Stimulated activated CD4-positive, alpha-beta T cell treated with anti-CD3 and anti-CD28 coated beads, Interleukin-1b, Interleukin-23, amount 100 ng/mL, for 4 hours (primary cell): ENCODE data around the gene LRRC63.
"Not testable (repeated sequence)": the region's sequence is repeated elsewhere in the genome, so short reads cannot be mapped to it uniquely, and the experiment has no call there.

Experiments
- DNase-seq, 2 donors: peaks; one replicate each; pipeline ENCODE4 v3.0.0-alpha.2; 2020; ENCODE audit warnings: low read depth in 2 of 2

Gene LRRC63

DNA sequence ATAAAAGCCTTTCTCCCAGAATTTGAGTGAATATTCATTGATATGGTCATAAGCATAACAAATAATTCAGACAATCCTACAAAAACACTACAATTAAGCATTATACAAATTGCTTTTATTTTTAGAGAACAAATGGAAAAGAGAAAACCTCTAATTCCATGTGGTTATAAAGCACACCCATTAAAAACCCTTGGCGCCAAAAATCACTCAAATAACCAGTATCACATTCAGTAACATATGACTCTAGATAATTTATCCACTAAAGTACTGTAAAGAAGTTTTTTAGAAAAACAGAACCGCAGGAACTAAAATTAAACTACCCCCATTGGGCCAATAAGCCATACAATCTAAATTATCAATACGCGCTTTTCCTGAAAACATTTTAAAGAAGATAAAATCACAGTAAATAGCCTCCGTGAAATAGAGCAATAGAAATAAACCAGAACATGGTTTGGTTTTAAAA is 30.3 kb upstream of the LRRC63 start:
- no peak for DNase-seq

DNA sequence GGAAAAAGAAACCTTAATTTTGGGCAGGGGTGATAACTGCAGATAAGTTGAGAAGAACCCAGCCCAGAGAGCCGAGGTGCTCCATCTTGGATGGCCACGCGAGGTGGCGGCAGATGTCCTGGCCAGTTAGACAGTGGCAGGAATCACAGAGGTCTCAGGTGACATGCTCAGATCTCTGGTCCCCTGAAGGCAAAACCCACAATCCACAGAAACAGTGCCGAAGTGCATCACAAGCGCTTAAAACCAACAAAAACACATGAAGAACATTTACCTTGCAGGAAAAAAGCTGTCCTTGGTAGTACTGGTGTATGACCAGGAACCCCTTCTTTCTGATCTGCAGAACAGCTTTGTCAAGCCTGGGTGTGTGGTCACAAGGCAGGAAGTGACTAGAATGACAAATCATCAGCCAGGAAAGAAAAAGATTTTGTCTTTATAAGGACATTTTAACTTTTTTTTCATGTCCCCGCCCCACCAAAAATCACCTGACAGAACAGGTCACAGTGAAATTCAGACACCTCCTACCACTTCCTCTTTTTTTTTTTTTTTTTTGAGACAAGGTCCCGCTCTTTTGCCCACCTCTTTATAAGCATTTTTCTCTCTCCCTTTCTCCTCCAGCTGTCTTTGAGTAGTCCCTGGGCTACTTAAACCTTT is 29.8 kb upstream of the LRRC63 start, which contains the start of gene LCP1:
TSS of gene LCP1 (minus strand) at position 338 of the 651 bp plus-strand sequence. CDS start 22,515 bp downstream, outside the sequence.
- peak; percentile 34 to 68 for DNase-seq

DNA sequence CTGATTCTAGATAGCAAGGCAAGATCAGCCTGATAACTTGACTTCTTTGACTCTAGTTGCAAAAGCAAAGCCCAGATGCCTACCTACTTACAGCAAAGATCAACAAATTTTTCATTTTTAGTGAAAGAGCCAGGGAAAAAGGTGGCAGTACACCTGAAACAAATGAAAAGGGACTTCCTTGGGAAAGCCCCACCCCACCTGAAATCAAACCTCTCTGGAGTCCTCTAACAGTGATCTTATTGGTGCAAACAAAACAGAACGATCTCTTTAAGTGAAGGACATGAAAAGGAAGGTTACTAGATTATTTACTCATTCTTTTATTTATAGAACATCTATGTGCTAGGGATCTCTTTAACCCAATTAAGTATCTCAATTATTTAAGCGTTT is 29.2 kb upstream of the LRRC63 start:
- DNase-seq = no peak

DNA sequence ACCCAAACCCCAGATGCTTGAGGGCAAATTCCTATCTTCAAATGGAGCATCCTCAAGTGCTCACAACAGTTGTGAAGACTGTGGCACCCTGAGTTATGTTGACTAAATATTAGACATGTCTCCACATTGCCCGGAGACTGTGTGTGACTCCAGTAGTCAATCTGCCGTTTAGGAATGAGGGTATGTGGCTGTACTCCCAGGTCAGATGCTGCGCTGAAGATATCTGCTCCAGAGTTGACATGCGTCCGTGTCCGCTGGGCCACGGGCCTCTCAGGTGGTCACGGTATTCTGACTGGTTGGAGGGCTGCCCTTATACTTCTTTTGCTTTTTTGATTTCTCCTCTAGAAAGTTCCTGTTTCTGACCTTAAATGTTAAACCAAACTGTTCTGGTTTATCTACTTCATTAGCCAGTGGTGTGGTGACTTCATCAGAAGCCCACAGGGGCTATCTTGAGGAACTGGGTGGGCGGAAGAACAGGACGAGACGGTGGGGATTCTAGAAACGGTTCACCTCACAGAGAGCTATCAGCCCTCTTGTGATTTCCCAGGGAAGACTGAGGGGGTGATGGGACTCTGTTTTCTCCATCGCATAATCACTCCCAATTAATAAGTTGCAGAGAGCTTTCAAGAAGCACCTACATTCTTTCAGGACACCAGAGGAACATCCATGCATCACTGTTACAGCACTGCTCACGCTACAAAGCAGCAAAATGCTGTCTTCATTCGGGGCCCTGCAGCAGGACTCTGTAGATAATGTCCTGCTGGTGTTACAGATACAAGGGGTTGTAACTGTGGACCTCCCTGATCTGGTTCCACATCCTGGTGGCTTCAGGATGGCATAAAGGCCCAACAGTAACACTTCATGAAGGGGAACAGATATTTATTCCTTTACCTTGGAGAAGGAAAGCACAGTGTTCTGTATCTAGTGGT is 28.4 kb upstream of the LRRC63 start:
- no peak for DNase-seq

DNA sequence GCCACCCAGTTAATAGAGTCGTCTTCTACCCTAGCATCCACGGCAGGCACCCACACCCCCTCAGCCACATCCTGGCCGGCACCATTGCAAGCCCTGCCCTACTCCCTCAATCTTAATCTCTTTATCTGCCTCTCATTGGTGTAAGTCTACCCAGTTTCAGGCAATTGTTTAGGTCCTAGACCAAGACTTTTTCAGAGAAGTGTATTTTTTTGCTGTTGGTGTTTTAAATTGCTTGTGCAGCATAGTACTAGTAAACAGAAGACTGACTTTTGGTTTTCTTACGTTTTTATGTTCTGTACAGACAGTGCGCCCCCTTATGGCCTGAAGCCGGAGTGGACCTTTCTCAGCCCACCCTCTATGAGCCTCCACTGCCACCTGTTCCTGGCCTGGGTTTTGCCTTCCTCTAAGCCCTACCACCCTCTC is 27.4 kb upstream of the LRRC63 start:
- DNase-seq = peak; percentile 69 to 70

DNA sequence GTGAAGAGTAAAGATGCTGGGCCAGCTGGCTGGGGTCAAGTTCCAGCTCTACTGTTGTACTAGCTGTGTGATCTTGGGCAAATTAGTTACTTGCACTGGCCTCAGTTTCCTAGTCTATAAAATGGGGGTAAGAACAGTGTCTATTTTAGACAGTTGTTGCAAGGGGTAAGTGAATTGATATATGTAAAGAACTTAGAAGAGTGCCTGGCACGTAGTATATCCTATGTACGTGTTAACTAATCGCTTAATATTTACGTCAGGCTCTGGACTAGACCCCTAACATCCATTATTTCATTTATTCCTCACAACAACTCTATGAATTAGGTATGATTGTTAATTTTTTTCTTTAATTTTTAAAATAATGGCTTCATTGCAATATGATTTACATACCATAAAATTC is 26.1 kb upstream of the LRRC63 start:
- DNase-seq = no peak

DNA sequence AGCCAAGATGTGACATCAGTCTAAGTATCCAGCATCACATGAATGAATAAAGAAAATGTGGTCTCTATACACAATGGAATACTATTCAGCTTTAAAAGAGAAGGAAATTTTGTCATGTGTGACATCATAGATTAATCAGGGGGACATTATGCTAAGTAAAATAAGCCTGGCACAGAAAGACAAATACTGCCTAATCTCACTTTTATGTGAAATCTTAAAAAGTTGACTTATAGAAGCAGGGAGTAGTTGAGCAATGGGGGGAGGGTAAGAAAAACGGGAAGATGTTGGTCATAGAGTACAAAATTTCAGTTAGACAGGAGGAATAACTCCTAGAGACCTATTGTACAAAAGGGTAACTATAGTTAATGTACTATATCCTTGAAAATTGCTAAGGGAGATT is 19.3 kb upstream of the LRRC63 start:
- no peak for DNase-seq

DNA sequence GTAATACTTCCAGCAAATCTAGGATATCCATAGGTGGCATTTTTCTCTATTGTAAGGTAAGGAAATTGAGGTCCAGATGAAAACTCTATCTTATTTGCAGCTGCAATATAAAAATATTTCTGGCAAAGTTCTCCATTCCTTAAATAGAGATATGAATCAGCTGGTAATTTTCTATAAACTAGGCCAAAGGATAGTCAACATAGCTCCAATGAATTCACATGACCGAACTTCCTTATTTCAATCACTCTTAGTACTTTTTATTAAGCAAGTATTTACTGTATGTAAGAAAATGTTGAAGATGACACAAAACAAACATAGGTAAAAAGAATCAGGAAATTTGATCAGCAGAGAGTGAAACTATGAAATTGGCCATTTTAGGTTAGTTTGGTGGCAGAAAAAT is 16.7 kb upstream of the LRRC63 start:
- no peak for DNase-seq

DNA sequence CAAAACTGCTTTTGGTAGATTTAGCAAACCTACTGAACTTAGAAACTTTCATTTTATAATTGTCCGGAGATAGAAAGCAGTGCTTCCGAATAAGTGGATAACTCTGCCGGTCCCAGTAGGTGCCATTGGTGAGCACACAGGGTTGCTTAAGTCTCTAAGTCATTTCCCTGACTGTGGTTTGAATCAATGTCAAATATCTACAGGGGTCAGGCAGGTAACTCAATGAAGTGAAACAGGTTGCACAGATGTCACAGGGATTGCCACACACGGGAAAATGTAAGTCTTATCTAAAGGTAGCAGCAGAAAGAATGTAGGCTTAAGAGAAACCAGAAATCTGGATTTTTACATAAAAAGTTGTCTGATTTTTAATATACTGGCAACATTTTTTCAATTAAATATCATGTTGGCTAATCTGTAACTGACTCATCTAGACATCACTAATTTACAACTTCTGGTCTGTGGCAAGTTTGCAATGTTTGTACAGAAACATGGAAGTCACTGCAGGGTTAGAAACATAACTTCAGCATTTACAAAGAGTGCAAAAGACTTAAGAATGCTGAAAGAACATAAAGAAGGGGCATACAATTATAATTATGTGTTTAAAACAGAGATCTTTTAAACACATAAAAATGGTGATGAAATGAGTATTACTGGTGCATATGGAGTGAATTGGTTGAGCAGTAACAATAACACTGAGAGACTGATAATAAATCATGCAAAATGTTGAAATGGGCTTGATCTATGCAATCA is 14.3 kb upstream of the LRRC63 start:
- no peak for DNase-seq

DNA sequence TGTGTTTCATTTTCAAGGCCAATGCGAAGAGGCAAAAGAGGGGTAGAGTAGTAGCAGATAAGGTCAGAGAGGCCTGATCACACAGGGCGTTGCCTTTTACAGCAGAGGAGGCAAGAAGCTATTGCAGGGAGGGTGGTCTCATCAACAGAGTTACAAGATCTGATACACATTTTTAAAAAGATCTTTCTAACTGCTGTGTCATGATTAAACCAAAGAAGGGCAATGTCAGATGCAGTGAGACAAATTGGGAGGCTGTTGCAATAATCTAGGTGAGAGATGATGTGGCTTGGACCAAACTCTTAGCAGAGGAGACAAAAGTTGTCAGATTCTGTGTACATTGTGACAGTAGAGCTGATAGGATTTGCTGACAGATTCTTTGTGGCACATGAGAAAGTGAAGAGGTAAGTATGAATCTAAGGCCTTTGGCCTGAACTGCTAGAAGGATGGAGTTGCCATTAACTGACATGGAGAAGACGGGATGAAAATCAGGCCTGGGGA is 13.0 kb upstream of the LRRC63 start:
- no peak for DNase-seq

DNA sequence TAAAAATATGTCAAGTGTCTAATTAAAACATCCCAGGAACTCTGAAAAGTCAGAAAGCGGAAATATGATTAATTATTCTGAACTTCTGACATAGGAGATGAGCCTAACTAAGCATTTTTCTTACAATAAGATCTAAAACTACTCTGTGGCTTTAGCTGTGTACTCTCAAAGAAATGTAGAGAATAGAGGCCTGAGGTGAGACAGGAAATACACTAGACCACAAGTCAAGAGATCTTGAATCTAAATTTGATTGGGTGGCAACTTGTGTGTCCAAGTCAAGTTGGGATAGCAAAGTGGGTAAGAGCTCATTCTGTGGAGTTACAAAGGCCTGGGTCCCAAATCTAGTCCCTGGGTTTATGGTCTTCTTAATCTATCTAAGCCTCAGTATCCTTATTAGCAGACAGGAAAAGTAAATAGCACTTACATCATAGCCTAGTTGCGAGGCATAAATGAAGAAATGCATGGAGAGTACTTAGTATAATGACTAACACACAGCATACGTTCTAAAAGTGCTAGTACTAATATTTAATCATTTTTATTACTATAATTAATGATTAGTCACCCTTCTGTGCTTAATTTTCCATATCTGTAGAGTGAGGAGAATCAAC is 9.4 kb upstream of the LRRC63 start:
- no peak for DNase-seq

DNA sequence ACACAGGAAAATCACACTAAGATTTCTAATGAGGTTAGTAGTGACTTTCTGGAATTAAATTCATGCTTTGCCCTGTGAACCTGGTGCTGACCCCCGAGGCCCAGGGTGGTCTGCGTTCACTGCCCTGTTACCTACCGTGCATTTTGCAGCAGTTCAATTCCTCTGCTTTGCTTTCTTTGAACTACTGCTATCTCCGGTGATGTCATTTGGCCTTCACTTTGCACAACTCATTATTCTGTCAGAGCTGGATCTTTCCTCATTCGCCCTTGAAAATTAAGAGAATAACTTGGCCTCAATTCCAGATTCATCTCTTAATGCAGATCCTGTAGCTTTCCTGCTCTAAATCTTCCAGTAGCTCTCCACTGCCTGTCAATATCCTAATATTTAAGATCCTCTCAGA is 8.8 kb upstream of the LRRC63 start:
- DNase-seq = no peak

DNA sequence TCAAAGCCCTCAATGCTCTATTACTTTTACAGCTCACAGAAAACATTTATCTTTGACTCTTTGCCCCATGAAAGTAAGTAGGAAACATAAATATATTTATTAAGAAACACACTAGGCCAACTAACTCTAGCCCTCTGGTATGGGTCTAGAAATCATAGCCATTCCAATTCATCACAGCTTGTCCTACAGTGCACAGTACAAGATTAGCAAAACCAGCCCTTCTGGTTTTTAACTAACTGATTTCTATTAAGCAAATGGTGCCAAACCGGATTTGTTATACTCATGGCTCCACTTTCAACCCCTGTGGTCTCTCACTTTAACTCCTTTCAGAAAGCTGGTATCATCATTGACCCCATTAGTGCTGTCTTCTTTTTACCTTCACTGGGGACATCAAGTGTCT is 5.6 kb upstream of the LRRC63 start:
- DNase-seq = no peak

DNA sequence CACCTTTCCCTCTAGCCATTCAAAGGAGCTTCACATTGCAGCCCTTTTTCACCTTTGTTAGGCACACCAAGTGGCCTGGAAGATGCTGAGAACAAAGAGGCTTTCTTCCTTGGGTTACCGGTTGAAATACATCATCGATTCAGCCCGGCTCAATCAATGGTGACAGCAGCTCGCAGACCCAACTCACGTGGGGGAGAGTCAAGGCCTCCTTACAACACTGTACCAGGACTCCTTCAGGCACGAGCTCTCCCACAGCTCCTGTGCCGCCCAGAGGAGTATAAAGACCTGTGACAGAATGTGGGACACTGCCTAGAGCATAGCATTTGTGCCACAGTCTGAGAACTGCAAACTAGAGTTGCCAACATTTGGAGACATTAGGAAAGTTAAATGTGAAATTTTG is 3.9 kb upstream of the LRRC63 start:
- no peak for DNase-seq

DNA sequence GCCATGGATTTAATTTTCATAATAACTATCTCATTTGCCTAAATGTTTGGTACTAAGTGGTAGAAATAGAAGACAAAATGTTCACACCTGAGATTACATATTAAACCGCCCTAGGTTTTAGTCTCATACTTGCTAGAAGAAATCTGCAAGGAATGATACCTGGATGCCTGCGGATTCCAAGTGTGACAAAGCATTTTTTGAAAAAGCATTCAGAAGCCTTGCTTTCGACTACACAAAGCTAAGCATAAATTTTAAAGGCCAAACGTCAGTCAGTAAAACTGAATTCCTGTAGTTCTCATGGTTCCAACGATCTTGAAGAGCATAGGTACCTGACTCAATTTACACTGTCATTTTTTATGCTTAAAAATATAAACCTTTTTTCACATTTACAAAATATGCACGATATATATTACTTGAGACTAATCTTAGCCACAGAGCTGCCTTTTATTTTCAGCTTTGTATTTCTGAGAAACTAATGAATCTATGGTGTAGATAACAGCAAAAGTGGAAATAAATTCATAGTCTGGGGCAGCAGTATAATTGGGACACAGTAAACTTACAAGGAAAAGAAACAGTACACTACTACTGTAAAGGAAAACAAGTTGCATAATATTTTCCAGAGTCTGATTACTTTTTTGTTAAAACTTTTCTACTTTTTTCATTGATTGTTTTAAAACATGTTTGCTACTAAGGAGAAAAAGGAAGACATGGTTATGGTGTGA is 1.2 kb upstream of the LRRC63 start:
- no peak for DNase-seq

DNA sequence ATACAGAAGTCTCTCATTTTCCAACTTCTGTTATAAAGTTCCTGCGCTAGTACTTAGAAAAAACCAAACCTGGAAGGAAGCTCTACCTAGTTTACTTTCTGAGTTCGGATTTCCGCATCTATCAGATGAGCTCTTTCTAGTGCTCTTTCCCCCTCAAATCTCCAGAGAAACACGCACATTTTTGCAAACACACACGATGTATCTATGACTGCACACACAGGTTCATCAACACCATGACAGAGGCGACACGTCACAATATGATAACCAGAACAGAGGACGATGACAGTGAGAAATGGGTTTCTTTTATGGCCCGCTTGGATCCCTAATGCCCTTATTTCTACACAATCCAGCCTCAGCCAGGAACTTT is 629 bp upstream of the LRRC63 start:
- no peak for DNase-seq

DNA sequence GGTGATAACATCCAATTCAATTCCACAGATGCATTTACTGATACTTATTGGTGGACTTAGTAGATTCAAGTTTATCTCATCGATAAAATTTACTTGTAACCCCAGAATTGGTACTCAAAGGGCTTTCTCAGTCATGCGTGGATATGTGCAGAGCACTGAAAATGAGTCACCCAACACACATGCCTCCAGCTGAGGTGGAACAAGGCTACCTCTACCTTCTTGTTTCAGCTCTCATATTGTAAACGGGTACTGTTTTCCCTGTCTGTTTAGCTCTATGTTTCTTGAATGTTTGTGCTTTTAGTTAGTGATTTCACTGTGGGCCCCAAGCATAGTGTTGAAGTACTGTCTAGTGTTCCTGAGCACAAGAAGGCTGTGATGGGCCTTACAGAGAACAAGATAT is 1.5 kb downstream of the LRRC63 start:
- DNase-seq = no peak

DNA sequence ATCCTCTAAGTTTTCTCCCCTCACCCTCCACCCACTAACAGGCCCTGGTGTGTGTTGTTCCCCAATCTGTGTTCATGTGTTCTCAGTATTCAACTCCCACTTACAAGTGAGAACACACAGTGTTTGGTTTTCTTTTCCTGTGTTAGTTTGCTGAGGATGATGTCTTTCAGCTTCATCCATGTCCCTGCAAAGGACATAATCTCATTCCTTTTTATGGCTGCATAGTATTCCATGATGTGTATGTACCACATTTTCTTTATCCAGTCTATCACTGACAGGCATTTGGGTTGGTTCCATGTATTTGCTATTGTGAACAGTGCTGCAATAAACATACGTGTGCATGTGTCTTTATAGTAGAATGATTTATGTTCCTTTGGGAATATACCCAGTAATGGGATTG is 3.0 kb downstream of the LRRC63 start:
- not testable (repeated sequence) for DNase-seq

DNA sequence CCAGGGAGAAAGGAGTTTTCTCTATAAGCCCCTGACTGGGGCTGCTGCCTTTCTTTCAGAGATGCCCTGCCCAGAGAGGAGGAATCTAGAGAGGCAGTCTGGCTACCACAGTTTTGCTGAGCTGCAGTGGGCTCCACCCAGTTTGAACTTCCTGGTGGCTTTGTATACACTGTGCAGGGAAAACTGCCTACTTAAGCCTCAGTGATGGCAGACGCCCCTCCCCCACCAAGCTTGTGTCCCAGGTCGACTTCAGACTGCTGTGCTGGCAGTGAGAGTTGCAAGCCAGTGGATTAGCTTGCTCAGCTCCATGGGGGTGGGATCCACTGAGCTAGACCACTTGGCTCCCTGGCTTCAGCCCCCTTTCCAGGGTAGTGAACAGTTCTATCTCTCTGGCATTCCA is 8.5 kb downstream of the LRRC63 start:
- not testable (repeated sequence) for DNase-seq

DNA sequence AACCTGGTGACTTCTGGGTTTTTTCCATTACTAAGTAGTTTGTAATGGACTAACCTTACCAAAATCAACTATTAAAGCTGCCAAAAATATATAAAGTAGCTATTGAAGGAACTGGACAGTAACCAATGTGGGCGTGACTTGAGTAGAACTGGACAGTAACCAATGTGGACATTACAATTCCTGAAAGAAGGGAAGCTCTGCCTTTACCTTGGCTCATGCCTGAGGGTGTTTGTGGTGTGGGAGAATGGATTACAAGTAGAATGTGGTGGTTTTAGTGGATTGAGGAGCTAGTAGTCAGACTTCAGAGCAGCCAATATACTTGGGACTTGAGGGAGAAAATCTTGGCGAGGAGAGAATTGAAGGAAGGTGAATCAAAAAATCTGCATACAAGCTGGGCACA is 17.5 kb downstream of the LRRC63 start:
- no peak for DNase-seq

DNA sequence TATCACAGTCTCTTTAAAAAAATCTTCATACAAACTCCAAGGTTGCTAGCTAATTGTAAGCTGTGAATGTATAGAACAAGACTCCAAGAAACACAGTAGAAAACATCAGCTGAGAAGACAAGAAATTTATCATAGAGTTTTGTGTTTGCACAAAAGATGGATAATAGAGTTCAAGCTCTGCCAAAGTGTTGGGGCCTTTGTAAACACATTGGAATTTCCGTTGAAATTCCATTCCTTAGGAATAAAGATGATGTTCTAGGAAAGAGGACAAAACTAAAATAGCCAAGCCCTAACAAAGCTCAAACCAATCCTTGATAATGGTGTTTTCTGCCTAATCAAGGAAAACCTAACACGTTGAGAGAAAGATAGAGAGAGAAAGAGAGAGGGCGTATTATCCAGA is 20.6 kb downstream of the LRRC63 start:
- no peak for DNase-seq
